CD4-positive, alpha-beta T cell (primary cell): ENCODE measurements around the gene GLB1L2. TPM values are rescaled to one million over a fixed set of nuclear protein-coding genes. Genes with fewer than 3 reads are reported as not detected.

Source experiments
- ATAC-seq: fragments of 200-7000 bp; cut with Tn5 transposase; one replicate; pipeline ENCODE4 v1.10.0; 2022; ENCODE audit warnings: mild to moderate bottlenecking; ENCODE audit not compliant: poor library complexity
- CTCF ChIA-PET: fragments of 350-600 bp; sonication (Branson Sonifier 250); formaldehyde crosslinking; loops from one replicate; lab custom pipeline; 2021; ENCODE audit warnings: antibody characterized with exemption, inconsistent platforms; lab: Charles Lee
- POLR2A ChIA-PET: fragments of 350-600 bp; sonication (Branson Sonifier 250); formaldehyde crosslinking; loops from one replicate; lab custom pipeline; 2021; ENCODE audit warnings: antibody characterized with exemption, inconsistent platforms; lab: Charles Lee
- DNase-seq, 14 experiments: peaks; one replicate each; pipeline ENCODE4 v3.0.0-alpha.2; 2013 to 2020; ENCODE audit warnings: mixed read lengths in 2 of 14
- H3K27ac ChIP-seq, 2 donors: one replicate each; pipeline versions ENCODE4 v1.5.1 to v1.7.0; 2013; ENCODE audit warnings: low read length in 2 of 2, low read depth in 1 of 2, mild to moderate bottlenecking in 1 of 2
- H3K27me3 ChIP-seq, 2 experiments: 1 replicate in 1 of 2; 2 replicates in 1 of 2; pipeline versions ENCODE4 v1.6.1 to v1.7.0; 2013; ENCODE audit warnings: low read length in 2 of 2, control low read depth in 1 of 2, mild to moderate bottlenecking in 1 of 2, moderate library complexity in 1 of 2; ENCODE audit not compliant: insufficient read depth in 2 of 2, control insufficient read depth in 1 of 2
- H3K36me3 ChIP-seq: one replicate; pipeline ENCODE4 v1.6.1; 2013; ENCODE audit warnings: low read length, control low read depth; ENCODE audit not compliant: insufficient read depth
- H3K4me1 ChIP-seq: one replicate; pipeline ENCODE4 v1.6.1; 2013; ENCODE audit warnings: low read length, control low read depth; ENCODE audit not compliant: insufficient read depth
- H3K4me3 ChIP-seq: one replicate; pipeline ENCODE4 v1.5.1; 2013; ENCODE audit warnings: mild to moderate bottlenecking, low read length, moderate library complexity
- H3K9me3 ChIP-seq, 2 experiments: 1 replicate in 1 of 2; 2 replicates in 1 of 2; pipeline versions ENCODE4 v1.6.1 to v1.7.0; 2013; ENCODE audit warnings: low read length in 2 of 2, mild to moderate bottlenecking in 2 of 2, control low read depth in 1 of 2, moderate library complexity in 1 of 2; ENCODE audit not compliant: control insufficient read depth in 1 of 2, insufficient read depth in 1 of 2
- H3K27ac Mint-ChIP-seq: one replicate; pipeline ENCODE4 v1.8.0; 2020; ENCODE audit warnings: mixed read lengths
- H3K27me3 Mint-ChIP-seq: one replicate; pipeline ENCODE4 v1.8.0; 2021; ENCODE audit warnings: mixed read lengths
- H3K36me3 Mint-ChIP-seq: one replicate; pipeline ENCODE4 v1.8.0; 2021; ENCODE audit warnings: low read depth, mixed read lengths
- H3K4me1 Mint-ChIP-seq: one replicate; pipeline ENCODE4 v1.8.0; 2021; ENCODE audit warnings: low read depth, mixed read lengths
- H3K4me3 Mint-ChIP-seq: one replicate; pipeline ENCODE4 v1.8.0; 2020; ENCODE audit warnings: mild to moderate bottlenecking, mixed read lengths
- H3K9me3 Mint-ChIP-seq: one replicate; pipeline ENCODE4 v1.8.0; 2020; ENCODE audit warnings: mixed read lengths
- intact Hi-C, 2 experiments: fragments of 100-400 bp; cut with DNase I in 1 of 2; cut with micrococcal nuclease in 1 of 2; formaldehyde crosslinking; loops; one replicate each; pipeline versions ENCODE4 v1.15.1 to v1.9.0; 2023 to 2025; cut with DNase I, micrococcal nuclease
- total RNA-seq, 174 experiments: library from RNA in 2 of 174; stranded (reverse) in 2 of 174; gene quantifications; one replicate each; pipeline ENCODE4 v1.2.3 and lab custom pipeline; 2021 to 2026
- TF ChIP-seq, protein P1 (sequence below): fragments of 200-600 bp; IDR thresholded peaks from one replicate; pipeline ENCODE4 v1.8.0; 2022; ENCODE audit warnings: antibody characterized with exemption, mild to moderate bottlenecking

The GLB1L2 gene
- total RNA-seq, 2 experiments from 2014 or later, result 0.59 to 0.63 TPM

DNA sequence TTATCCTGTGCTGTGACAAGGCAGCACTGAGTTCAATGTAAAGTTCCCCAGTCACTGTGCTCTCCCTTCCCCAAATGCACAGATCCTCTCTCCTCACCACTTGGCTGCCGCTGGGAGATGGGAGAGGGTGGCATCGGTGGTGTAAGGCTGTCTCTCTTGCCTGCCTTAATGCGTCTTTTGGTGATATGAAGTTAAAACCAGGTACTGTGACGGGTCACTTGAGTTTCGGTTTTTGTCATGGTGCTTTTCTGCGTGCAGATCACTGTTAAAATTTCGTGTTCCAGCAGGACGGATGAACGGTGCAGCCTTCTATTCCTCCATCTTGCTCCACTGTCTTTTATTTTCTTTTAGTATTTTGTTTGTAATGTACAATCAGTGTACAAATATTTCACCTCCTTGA, 18.6 kb downstream of the GLB1L2 start:
- intact Hi-C loops, result no loop called here
- ATAC-seq (no peak), DNase-seq (no peak)
- H3K27ac ChIP-seq, result no peak overlapping the region
- POLR2A ChIA-PET, result no interaction called here
- H3K9me3 ChIP-seq, result no peaks in the 10 kb centered on the region
- no peaks in the 10 kb centered on the region for H3K36me3 ChIP-seq
- Mint-ChIP-seq H3K4me1 (peaks cover 22% of the 10 kb centered on the region), H3K27me3 (no peaks in the 10 kb centered on the region), H3K4me3 (no peak overlapping the region), H3K9me3 (peaks cover 2% of the 10 kb centered on the region), H3K36me3 (no peaks in the 10 kb centered on the region), H3K27ac (no peak overlapping the region)
- no peak overlapping the region for H3K4me3 ChIP-seq
- CTCF ChIA-PET, result no interaction called here
- H3K27me3 ChIP-seq, result no peaks in the 10 kb centered on the region
- H3K4me1 ChIP-seq, result peaks cover 14% of the 10 kb centered on the region
- TF ChIP-seq, protein P1, sequence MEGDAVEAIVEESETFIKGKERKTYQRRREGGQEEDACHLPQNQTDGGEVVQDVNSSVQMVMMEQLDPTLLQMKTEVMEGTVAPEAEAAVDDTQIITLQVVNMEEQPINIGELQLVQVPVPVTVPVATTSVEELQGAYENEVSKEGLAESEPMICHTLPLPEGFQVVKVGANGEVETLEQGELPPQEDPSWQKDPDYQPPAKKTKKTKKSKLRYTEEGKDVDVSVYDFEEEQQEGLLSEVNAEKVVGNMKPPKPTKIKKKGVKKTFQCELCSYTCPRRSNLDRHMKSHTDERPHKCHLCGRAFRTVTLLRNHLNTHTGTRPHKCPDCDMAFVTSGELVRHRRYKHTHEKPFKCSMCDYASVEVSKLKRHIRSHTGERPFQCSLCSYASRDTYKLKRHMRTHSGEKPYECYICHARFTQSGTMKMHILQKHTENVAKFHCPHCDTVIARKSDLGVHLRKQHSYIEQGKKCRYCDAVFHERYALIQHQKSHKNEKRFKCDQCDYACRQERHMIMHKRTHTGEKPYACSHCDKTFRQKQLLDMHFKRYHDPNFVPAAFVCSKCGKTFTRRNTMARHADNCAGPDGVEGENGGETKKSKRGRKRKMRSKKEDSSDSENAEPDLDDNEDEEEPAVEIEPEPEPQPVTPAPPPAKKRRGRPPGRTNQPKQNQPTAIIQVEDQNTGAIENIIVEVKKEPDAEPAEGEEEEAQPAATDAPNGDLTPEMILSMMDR, result no peak

DNA sequence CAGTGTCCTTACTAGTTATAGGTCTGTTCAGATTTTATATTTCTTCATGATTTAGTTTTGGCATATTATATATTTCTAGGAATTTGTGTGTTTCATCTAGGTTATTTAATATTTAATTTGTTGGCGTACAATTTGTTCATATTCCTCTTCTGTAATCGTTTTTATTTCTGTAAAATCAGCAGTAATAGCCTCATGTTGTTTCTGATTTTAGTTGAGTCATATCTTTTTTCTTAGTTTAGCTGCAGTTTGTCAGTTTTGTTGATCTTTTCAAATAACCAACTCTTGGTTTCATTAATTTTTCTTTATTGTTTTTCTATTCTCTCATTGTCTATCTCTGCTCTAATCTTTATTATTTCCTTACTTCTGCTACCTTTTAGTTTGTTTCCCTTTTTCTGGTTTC, 20.3 kb downstream of the GLB1L2 start:
- peaks cover 22% of the 10 kb centered on the region for H3K4me1 Mint-ChIP-seq
- peaks cover 2% of the 10 kb centered on the region for H3K9me3 Mint-ChIP-seq
- POLR2A ChIA-PET, result no interaction called here

DNA sequence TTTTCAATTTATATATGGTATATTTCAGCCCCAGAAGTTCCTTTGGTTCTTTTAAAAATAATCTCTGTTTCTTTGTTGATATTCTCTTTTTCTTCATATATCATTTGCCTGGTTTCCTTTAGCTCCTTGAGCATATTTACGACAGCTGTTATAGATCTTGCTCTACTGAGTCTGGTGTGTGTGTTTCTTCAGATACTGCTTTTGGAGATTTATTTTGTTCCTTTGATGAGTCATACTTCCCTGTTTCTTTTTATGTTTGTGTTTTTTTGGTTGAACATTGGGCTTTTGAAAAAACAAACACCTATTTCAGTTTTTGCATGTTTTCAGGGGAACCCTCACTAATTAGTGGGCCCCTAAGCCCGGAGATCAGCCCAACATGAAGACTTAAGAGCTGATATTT, 23.3 kb downstream of the GLB1L2 start:
- H3K4me3 ChIP-seq, result no peak overlapping the region
- H3K36me3 ChIP-seq, result no peaks in the 10 kb centered on the region
- ChIA-PET CTCF (no interaction called here), POLR2A (no interaction called here)
- Mint-ChIP-seq H3K4me1 (peaks cover 13% of the 10 kb centered on the region), H3K9me3 (peaks cover 2% of the 10 kb centered on the region), H3K27me3 (peaks cover 5% of the 10 kb centered on the region), H3K4me3 (no peak overlapping the region), H3K36me3 (no peaks in the 10 kb centered on the region), H3K27ac (no peak overlapping the region)
- H3K27ac ChIP-seq, result no peak overlapping the region
- intact Hi-C loops, result no loop called here
- H3K4me1 ChIP-seq, result peaks cover 7% of the 10 kb centered on the region
- DNase-seq (no peak), ATAC-seq (no peak)
- H3K27me3 ChIP-seq, result no peaks in the 10 kb centered on the region
- H3K9me3 ChIP-seq, result no peaks in the 10 kb centered on the region
- TF ChIP-seq, protein P1, result no peak

More for the DNA sequence above, 20.3 kb downstream of the GLB1L2 start:
- Histone ChIP-seq H3K27me3 (no peaks in the 10 kb centered on the region), H3K4me3 (no peak overlapping the region), H3K4me1 (peaks cover 14% of the 10 kb centered on the region), H3K9me3 (no peaks in the 10 kb centered on the region), H3K36me3 (no peaks in the 10 kb centered on the region), H3K27ac (no peak overlapping the region)
- TF ChIP-seq, protein P1, result no peak
- Mint-ChIP-seq H3K36me3 (no peaks in the 10 kb centered on the region), H3K27me3 (no peaks in the 10 kb centered on the region), H3K4me3 (no peak overlapping the region), H3K27ac (no peak overlapping the region)
- DNase-seq, result no peak
- ATAC-seq, result no peak
- intact Hi-C loops, result no loop called here
- CTCF ChIA-PET, result no interaction called here
